Fibroblast of villous mesenchyme (primary cell): ENCODE results near the gene C19orf25. TPM values are rescaled to one million over a fixed set of nuclear protein-coding genes. Genes with fewer than 3 reads are reported as not detected.
A peak's percentile ranks its signal among the peaks of the same experiment; 100 is the strongest.

Experiments
- DNase-seq: peaks from one replicate; pipeline ENCODE4 v3.0.0-alpha.2; 2010; ENCODE audit warnings: low read depth
- H3K4me3 ChIP-seq: 2 replicates; pipeline ENCODE4 v1.5.1; 2011; ENCODE audit warnings: low read depth, mild to moderate bottlenecking, low read length
- total RNA-seq: library from RNA; depleted of rRNA; stranded (reverse); fragments of >200 nt; gene quantifications from 2 replicates; pipeline ENCODE4 v1.2.3, GENCODE V29; 2012
- TF ChIP-seq, protein P1 (sequence below): IDR thresholded peaks from 2 replicates; pipeline ENCODE4 v1.5.1; 2012; ENCODE audit warnings: low read depth, mild to moderate bottlenecking, low read length; ENCODE audit not compliant: insufficient read depth

The C19orf25 gene
- total RNA-seq, 1 donor: 32.8 TPM

DNA sequence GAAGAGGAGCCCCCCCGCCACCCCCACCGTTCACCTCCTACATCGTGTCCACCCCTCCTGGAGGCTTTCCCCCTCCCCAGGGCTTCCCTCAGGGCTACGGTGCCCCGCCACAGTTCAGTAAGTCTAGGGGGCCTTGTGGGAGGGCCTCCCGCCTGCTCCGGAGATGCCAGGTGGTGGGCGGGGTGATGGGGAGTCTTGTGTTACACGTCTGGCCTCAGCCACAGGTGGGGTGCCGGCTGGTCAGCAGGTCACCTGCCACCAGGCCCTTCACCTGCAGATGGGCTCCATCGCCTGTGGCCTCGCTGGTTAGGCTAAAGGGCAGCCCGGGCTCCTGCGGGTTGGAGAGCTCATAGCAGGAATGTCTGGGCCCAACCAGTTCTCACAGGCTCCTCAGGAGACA, 48.8 kb downstream of the C19orf25 start:
- TF ChIP-seq, protein P1, sequence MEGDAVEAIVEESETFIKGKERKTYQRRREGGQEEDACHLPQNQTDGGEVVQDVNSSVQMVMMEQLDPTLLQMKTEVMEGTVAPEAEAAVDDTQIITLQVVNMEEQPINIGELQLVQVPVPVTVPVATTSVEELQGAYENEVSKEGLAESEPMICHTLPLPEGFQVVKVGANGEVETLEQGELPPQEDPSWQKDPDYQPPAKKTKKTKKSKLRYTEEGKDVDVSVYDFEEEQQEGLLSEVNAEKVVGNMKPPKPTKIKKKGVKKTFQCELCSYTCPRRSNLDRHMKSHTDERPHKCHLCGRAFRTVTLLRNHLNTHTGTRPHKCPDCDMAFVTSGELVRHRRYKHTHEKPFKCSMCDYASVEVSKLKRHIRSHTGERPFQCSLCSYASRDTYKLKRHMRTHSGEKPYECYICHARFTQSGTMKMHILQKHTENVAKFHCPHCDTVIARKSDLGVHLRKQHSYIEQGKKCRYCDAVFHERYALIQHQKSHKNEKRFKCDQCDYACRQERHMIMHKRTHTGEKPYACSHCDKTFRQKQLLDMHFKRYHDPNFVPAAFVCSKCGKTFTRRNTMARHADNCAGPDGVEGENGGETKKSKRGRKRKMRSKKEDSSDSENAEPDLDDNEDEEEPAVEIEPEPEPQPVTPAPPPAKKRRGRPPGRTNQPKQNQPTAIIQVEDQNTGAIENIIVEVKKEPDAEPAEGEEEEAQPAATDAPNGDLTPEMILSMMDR: no peak
- no peak for DNase-seq
- no peak overlapping the region for H3K4me3 ChIP-seq

DNA sequence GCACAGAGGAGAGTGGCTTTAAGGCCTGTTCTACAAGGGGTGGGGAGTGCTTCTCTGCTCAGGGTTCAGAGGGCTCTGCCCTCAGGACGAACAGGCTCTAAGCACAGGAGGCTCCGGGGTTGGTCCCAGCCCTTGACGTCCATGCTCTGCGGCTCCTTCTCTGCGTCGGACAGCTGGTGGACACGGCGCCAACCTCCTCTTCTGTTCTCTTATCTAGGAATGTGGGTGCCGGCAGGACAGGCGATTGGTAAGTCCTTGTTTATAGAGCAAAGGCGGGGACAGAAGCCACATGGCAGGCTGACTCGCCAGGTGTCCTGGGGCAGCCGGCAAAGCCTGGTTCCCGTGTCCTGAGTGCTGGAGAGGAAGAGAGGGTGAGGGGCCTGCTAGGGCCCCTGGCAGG, 49.3 kb downstream of the C19orf25 start:
- DNase-seq: peak; percentile 75
- no peak overlapping the region for H3K4me3 ChIP-seq
- TF ChIP-seq, protein P1: no peak

DNA sequence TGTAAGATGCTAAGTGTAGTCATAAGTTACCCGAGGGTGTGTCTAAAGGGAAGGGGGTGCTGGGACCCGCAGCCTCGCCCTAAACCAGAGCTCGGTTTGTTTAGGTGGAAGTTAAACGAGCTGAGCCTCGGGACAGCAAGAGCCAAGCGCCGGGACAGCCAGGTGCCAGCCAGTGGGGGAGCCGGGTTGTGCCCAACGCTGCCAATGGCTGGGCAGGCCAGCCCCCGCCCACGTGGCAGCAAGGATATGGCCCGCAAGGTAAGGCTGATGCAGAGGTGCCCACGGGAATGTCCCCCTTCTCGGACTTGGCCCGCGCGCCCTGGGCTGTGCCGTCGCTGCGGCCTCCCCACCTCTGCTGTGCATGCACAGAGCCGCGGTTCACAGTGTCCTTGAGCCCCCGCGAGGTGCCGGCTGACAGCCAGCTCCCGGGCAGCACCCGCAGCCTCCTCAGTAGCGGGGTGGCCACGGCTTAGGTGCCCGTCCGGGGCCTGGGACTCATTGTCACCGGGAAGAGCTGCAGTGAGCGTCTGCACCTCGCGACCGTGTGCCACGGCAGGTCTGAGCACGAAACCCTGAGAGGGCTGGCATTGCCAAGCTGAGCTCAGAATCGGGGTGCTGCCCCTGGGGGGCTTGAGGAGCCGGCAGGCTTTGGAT, 50.1 kb downstream of the C19orf25 start:
- H3K4me3 ChIP-seq: no peak overlapping the region
- TF ChIP-seq, protein P1: no peak
- DNase-seq: no peak

DNA sequence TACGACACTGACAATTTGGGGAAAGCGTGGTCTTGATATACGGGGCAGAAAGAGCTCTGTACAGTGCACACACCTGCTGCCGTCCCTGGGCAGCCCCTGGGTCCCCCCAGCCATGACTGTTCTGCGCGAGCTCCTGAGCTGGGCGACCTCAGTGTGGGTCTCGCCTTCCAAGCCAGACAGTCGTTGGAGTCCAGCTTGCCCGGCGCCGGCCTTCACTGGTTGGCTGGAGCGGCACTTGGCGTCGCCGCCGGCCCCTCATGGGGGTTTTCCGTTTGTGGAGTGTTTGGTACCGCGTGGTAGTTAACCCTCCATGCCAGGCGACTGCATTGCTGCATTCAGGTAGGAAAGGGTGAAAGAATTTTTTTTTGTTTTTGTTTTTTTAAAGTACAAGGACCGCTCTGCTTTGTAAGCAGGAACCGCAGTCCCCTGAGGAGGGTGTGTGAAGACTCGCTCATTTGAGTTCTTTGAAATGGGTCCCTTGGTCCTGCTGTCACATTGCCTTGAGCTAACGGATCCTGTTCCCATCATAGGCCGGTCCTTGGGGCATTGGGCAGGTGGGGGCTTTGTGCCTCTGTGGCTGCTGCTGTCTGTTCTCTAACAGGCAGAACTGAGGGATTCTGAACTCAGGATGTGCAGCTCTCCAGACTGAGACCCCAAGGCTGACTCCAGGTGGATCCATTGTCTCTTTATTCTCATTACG, 51.6 kb downstream of the C19orf25 start:
- no peak for DNase-seq
- no peak overlapping the region for H3K4me3 ChIP-seq
- TF ChIP-seq, protein P1: no peak

DNA sequence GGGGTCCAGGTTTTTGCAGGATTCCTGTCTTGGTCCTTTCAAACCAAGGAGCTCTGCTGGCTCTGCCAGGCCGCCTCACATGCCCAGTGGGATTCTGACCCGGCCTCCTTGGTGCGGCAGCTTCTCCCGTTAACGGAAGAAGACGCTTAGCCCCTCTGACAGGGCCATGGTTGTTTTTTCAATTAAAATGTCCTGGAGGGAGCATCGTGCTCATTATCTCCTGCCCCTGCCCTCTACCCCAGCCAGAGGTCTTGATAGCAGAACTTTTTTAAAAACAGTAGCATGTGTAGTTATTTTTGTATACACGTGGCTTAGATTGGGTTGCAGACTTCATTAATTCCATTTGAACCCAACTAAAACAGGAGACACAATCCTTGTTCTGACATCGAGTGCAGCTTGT, 52.3 kb downstream of the C19orf25 start:
- DNase-seq: no peak
- TF ChIP-seq, protein P1: no peak
- H3K4me3 ChIP-seq: no peak overlapping the region

DNA sequence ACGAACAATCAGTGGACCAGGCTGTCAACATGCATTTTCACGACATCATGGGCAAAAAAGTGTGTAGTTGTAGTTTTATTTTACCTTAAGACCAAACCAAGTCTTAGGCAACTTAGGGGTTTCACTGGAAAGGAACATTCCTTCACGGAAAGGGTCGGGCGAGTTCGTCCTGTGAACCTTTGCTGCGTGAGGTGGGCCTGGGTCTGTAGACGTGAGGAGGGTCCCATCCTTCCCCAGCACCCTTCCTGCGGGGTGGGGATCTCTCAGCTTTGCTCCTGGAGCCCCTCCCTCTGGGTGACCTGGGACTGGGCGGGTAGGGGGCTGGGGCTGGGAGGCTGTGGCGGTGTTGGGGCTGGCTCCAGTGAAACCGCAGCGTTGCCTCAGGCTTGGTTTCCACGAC, 53.1 kb downstream of the C19orf25 start:
- no peak overlapping the region for H3K4me3 ChIP-seq
- DNase-seq: no peak
- TF ChIP-seq, protein P1: no peak
